HG02870 (cell line): ENCODE measurements around the gene PTPRN2.
"Not testable (repeated sequence)": the region's sequence is repeated elsewhere in the genome, so short reads cannot be mapped to it uniquely, and the experiment has no call there.

Experiments used
- ATAC-seq: cut with Tn5 transposase; IDR thresholded peaks from one replicate; pipeline ENCODE4 v1.9.1; 2021; ENCODE audit warnings: mild to moderate bottlenecking, moderate library complexity; ENCODE audit not compliant: unreplicated experiment

PTPRN2 gene

GRCh38 chr7:158535079-158535478 lies 52.5 kb downstream of the PTPRN2 start:
- no peak for ATAC-seq

- ATAC-seq, result no peak
These were observed 53.0 kb downstream of the PTPRN2 start for GRCh38 chr7:158534598-158534997.

GRCh38 chr7:158534134-158534515 lies 53.5 kb downstream of the PTPRN2 start:
- ATAC-seq, result not testable (repeated sequence)

- ATAC-seq, result no peak
These were observed 54.1 kb downstream of the PTPRN2 start for GRCh38 chr7:158533386-158534133.

GRCh38 chr7:158532093-158532627 lies 55.5 kb downstream of the PTPRN2 start:
- no peak for ATAC-seq

GRCh38 chr7:158531661-158532060 lies 56.0 kb downstream of the PTPRN2 start:
- ATAC-seq, result no peak

- no peak for ATAC-seq
These were observed 56.6 kb downstream of the PTPRN2 start for GRCh38 chr7:158530800-158531609.

GRCh38 chr7:158529181-158530096 lies 58.2 kb downstream of the PTPRN2 start:
- no peak for ATAC-seq

- no peak for ATAC-seq
These were observed 59.6 kb downstream of the PTPRN2 start for GRCh38 chr7:158527915-158528502.

GRCh38 chr7:158527495-158527894 lies 60.1 kb downstream of the PTPRN2 start:
- no peak for ATAC-seq

GRCh38 chr7:158527038-158527437 lies 60.6 kb downstream of the PTPRN2 start:
- ATAC-seq, result no peak

- ATAC-seq, result no peak
These were observed 61.1 kb downstream of the PTPRN2 start for GRCh38 chr7:158526531-158526930.

- ATAC-seq, result no peak
These were observed 61.8 kb downstream of the PTPRN2 start for GRCh38 chr7:158525648-158526484.

GRCh38 chr7:158524749-158525635 lies 62.6 kb downstream of the PTPRN2 start:
- no peak for ATAC-seq

- not testable (repeated sequence) for ATAC-seq
These were observed 63.3 kb downstream of the PTPRN2 start for GRCh38 chr7:158524286-158524685.

GRCh38 chr7:158523877-158524276 lies 63.7 kb downstream of the PTPRN2 start:
- ATAC-seq, result not testable (repeated sequence)

- ATAC-seq, result not testable (repeated sequence)
These were observed 64.3 kb downstream of the PTPRN2 start for GRCh38 chr7:158523165-158523856.

GRCh38 chr7:158521795-158522194 lies 65.8 kb downstream of the PTPRN2 start:
- not testable (repeated sequence) for ATAC-seq
